K562 (cell line): ENCODE data around the gene SRSF9. TPM values are rescaled to one million over a fixed set of nuclear protein-coding genes. Genes with fewer than 3 reads are reported as not detected.

Experiments
- ELF1 ChIP-seq: fragments of 200-800 bp; sonication (Bioruptor generic); IDR thresholded peaks from 2 replicates; pipeline ENCODE4 v1.6.1; 2016; ENCODE audit warnings: missing genetic modification characterization, missing compliant biosample characterization
- ELF2 ChIP-seq: fragments of 250-450 bp; sonication (Bioruptor Pico); IDR thresholded peaks from 2 replicates; pipeline ENCODE4 v1.5.0; 2021; ENCODE audit warnings: mild to moderate bottlenecking
- KLF6 ChIP-seq: fragments of 250-450 bp; sonication (Bioruptor Pico); IDR thresholded peaks from 2 replicates; pipeline ENCODE4 v1.4.0; 2020; ENCODE audit warnings: mild to moderate bottlenecking, moderate library complexity, borderline replicate concordance
- MAFK ChIP-seq: IDR thresholded peaks from 2 replicates; pipeline ENCODE4 v1.6.1; 2011; ENCODE audit warnings: low read length, improper control_type of control experiment
- PML ChIP-seq: IDR thresholded peaks from 2 replicates; pipeline ENCODE4 v1.6.1; 2012; ENCODE audit warnings: low read length, inconsistent platforms
- POLR2AphosphoS2 ChIP-seq: IDR thresholded peaks from 2 replicates; pipeline ENCODE4 v1.6.1; 2012; ENCODE audit warnings: low read length, improper control_type of control experiment
- RB1 ChIP-seq: fragments of 450-650 bp; IDR thresholded peaks from 2 replicates; pipeline ENCODE4 v1.6.1; 2017; ENCODE audit warnings: low read depth, mild to moderate bottlenecking
- RCOR1 ChIP-seq, 2 experiments: IDR thresholded peaks; 2 replicates each; pipeline ENCODE4 v1.6.1; 2012; ENCODE audit warnings: low read depth in 2 of 2, low read length in 2 of 2, borderline replicate concordance in 1 of 2, improper control_type of control experiment in 1 of 2
- SAFB ChIP-seq: fragments of 200-400 bp; formaldehyde crosslinking; IDR thresholded peaks from 2 replicates; pipeline ENCODE4 v1.6.1; 2017; ENCODE audit warnings: low read depth, low read length, borderline replicate concordance
- SPI1 ChIP-seq: IDR thresholded peaks from 2 replicates; pipeline ENCODE4 v1.6.1; 2011; ENCODE audit warnings: low read depth, low read length, control low read depth, borderline replicate concordance
- TAL1 ChIP-seq: fragments of 450-650 bp; IDR thresholded peaks from 2 replicates; pipeline ENCODE4 v1.6.1; 2016; ENCODE audit warnings: mild to moderate bottlenecking
- ZNF589 ChIP-seq: fragments of 200-800 bp; sonication (Bioruptor generic); IDR thresholded peaks from 2 replicates; pipeline ENCODE4 v1.6.1; 2016; ENCODE audit warnings: low read depth, missing genetic modification characterization, missing compliant biosample characterization
- polyA plus RNA-seq, 8 experiments: library from polyadenylated mRNA; depleted of rRNA in 4 of 8; stranded (reverse) in 5 of 8; unstranded in 3 of 8; fragments of >200 nt; fragmentation: Nextera tagmentation in 2 of 8; fragmentation: Illumina TruSeq in 1 of 8; extraction: Ambion mirVana in 2 of 8; extraction: Trizol in 1 of 8; gene quantifications; 2 replicates each; pipeline versions ENCODE4 v1.2.1 to v1.2.3, GENCODE V29; 2011 to 2014; ENCODE audit warnings: inconsistent platforms in 1 of 8, missing spikeins in 1 of 8
- total RNA-seq, 7 experiments: library from RNA; depleted of rRNA in 6 of 7; stranded (reverse); fragments of >200 nt in 6 of 7; fragmentation: Illumina TruSeq in 2 of 7; extraction: Trizol in 2 of 7; gene quantifications; 2 replicates each; pipeline versions ENCODE4 v1.2.1 to v1.2.3, GENCODE V29; 2011 to 2021; ENCODE audit warnings: low replicate concordance in 1 of 7
- TF ChIP-seq, protein P1 (sequence below): fragments of 450-650 bp; IDR thresholded peaks from 2 replicates; pipeline ENCODE4 v1.7.0; 2016; ENCODE audit warnings: borderline replicate concordance
- TF ChIP-seq, protein P2 (sequence below), 2 experiments: fragments of 450-650 bp; IDR thresholded peaks; 2 replicates each; pipeline ENCODE4 v1.6.1; 2018; ENCODE audit warnings: mild to moderate bottlenecking in 2 of 2, low read depth in 1 of 2; ENCODE audit not compliant: partially characterized antibody in 2 of 2
- TF ChIP-seq, protein P3 (sequence below): fragments of 450-650 bp; IDR thresholded peaks from 2 replicates; pipeline ENCODE4 v1.6.1; 2016
- TF ChIP-seq, protein P4 (sequence below): sonication (generic); formaldehyde crosslinking; IDR thresholded peaks from 2 replicates; pipeline ENCODE4 v1.8.0; 2022; ENCODE audit warnings: mild to moderate bottlenecking, missing genetic modification reagents

The SRSF9 gene
- total and polyA plus RNA-seq, 9 of the 15 experiments (the other 6 are each of a cell fraction or from before 2014, with no cell fraction given) = 40.3 to 291 (median 230) TPM

DNA sequence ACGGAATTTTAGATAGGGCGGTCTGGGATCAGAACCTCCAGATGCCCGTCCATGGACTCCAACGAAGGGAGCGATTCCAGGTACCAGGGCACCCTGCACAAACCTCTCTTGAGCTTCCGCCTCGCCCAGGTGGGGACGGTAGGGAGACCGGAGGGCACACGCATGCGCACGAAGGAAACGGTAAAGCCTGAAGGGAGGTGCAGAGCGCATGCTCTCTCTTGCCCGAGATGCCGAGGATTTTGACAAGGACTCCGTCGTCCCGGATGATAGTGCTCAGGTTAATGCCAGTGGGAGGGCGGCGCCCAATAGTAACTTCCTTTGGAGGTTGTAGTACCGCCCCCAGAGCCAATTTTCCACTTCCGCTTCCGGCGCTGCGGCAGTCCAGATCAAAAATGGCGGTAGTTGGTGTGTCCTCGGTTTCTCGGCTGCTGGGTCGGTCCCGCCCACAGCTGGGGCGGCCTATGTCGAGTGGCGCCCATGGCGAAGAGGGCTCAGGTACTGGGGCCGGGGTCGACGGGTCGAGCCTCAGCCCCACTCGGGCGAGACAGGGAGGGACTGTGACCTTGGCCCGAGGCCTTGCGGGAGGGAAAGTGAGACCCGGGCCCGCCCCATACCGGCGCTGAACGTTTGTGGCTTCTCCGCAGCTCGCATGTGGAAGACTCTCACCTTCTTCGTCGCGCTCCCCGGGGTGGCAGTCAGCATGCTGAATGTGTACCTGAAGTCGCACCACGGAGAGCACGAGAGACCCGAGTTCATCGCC is 31.6 kb downstream of the SRSF9 start, which contains the start of gene COX6A1 (continued):
- peak; percentile 78; the same call in 1 of the 2 replicates for TF ChIP-seq POLR2AphosphoS2
- TF ChIP-seq TAL1 = no peak
- TF ChIP-seq, protein P1, sequence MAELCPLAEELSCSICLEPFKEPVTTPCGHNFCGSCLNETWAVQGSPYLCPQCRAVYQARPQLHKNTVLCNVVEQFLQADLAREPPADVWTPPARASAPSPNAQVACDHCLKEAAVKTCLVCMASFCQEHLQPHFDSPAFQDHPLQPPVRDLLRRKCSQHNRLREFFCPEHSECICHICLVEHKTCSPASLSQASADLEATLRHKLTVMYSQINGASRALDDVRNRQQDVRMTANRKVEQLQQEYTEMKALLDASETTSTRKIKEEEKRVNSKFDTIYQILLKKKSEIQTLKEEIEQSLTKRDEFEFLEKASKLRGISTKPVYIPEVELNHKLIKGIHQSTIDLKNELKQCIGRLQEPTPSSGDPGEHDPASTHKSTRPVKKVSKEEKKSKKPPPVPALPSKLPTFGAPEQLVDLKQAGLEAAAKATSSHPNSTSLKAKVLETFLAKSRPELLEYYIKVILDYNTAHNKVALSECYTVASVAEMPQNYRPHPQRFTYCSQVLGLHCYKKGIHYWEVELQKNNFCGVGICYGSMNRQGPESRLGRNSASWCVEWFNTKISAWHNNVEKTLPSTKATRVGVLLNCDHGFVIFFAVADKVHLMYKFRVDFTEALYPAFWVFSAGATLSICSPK = no peak
- TF ChIP-seq ZNF589 (CRISPR knock-in tag) = no peak
- no peak for TF ChIP-seq MAFK
- peak; percentile 84 for TF ChIP-seq ELF1 (tag)
- peak in 1 of 2 experiments; percentile 70; a peak in 1 of 4 replicates for TF ChIP-seq RCOR1 (IDR thresholded peaks at IDR 0.05; ENCODE audit: borderline replicate concordance in 1 of 2, low read depth in 2 of 2, low read length in 2 of 2)
- peak; percentile 79; the same call in 1 of the 2 replicates for TF ChIP-seq RB1
- TF ChIP-seq SPI1 = peak; percentile 94
- TF ChIP-seq, protein P2, sequence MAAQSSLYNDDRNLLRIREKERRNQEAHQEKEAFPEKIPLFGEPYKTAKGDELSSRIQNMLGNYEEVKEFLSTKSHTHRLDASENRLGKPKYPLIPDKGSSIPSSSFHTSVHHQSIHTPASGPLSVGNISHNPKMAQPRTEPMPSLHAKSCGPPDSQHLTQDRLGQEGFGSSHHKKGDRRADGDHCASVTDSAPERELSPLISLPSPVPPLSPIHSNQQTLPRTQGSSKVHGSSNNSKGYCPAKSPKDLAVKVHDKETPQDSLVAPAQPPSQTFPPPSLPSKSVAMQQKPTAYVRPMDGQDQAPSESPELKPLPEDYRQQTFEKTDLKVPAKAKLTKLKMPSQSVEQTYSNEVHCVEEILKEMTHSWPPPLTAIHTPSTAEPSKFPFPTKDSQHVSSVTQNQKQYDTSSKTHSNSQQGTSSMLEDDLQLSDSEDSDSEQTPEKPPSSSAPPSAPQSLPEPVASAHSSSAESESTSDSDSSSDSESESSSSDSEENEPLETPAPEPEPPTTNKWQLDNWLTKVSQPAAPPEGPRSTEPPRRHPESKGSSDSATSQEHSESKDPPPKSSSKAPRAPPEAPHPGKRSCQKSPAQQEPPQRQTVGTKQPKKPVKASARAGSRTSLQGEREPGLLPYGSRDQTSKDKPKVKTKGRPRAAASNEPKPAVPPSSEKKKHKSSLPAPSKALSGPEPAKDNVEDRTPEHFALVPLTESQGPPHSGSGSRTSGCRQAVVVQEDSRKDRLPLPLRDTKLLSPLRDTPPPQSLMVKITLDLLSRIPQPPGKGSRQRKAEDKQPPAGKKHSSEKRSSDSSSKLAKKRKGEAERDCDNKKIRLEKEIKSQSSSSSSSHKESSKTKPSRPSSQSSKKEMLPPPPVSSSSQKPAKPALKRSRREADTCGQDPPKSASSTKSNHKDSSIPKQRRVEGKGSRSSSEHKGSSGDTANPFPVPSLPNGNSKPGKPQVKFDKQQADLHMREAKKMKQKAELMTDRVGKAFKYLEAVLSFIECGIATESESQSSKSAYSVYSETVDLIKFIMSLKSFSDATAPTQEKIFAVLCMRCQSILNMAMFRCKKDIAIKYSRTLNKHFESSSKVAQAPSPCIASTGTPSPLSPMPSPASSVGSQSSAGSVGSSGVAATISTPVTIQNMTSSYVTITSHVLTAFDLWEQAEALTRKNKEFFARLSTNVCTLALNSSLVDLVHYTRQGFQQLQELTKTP (IDR thresholded peaks at IDR 0.05; ENCODE audit: low read depth in 1 of 2, partially characterized antibody in 2 of 2) = no peak
- TF ChIP-seq ELF2 = peak; percentile 33; the same call in 1 of the 2 replicates
- TF ChIP-seq, protein P3, sequence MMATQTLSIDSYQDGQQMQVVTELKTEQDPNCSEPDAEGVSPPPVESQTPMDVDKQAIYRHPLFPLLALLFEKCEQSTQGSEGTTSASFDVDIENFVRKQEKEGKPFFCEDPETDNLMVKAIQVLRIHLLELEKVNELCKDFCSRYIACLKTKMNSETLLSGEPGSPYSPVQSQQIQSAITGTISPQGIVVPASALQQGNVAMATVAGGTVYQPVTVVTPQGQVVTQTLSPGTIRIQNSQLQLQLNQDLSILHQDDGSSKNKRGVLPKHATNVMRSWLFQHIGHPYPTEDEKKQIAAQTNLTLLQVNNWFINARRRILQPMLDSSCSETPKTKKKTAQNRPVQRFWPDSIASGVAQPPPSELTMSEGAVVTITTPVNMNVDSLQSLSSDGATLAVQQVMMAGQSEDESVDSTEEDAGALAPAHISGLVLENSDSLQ = peak; percentile 79
- TF ChIP-seq, protein P4, sequence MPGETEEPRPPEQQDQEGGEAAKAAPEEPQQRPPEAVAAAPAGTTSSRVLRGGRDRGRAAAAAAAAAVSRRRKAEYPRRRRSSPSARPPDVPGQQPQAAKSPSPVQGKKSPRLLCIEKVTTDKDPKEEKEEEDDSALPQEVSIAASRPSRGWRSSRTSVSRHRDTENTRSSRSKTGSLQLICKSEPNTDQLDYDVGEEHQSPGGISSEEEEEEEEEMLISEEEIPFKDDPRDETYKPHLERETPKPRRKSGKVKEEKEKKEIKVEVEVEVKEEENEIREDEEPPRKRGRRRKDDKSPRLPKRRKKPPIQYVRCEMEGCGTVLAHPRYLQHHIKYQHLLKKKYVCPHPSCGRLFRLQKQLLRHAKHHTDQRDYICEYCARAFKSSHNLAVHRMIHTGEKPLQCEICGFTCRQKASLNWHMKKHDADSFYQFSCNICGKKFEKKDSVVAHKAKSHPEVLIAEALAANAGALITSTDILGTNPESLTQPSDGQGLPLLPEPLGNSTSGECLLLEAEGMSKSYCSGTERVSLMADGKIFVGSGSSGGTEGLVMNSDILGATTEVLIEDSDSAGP = no peak
- TF ChIP-seq KLF6 (CRISPR knock-in tag) = peak; percentile 60; the same call in 1 of the 2 replicates
- no peak for TF ChIP-seq SAFB
- peak; percentile 60 for TF ChIP-seq PML
